Prostate gland (tissue), 2 donors: Measurements from ENCODE around the gene GPRC6A.

Experiments used
- POLR2A ChIP-seq: fragments of 450-650 bp; IDR thresholded peaks from one replicate; pipeline ENCODE4 v1.6.1; 2016; ENCODE audit warnings: antibody characterized with exemption, mild to moderate bottlenecking
- POLR2AphosphoS5 ChIP-seq: sonication (generic); formaldehyde crosslinking; IDR thresholded peaks from one replicate; pipeline ENCODE4 v1.6.1; 2017; ENCODE audit warnings: antibody characterized with exemption
- TF ChIP-seq, protein P1 (sequence below), 4 experiments: fragments of 200-600 bp in 2 of 4; fragments of 450-650 bp in 2 of 4; sonication (generic) in 2 of 4; IDR thresholded peaks; 1 replicate in 3 of 4; 2 replicates in 1 of 4; pipeline ENCODE4 v1.5.1; 2016 to 2019; ENCODE audit warnings: antibody characterized with exemption in 4 of 4, mild to moderate bottlenecking in 2 of 4, moderate library complexity in 2 of 4

- TF ChIP-seq, protein P1, sequence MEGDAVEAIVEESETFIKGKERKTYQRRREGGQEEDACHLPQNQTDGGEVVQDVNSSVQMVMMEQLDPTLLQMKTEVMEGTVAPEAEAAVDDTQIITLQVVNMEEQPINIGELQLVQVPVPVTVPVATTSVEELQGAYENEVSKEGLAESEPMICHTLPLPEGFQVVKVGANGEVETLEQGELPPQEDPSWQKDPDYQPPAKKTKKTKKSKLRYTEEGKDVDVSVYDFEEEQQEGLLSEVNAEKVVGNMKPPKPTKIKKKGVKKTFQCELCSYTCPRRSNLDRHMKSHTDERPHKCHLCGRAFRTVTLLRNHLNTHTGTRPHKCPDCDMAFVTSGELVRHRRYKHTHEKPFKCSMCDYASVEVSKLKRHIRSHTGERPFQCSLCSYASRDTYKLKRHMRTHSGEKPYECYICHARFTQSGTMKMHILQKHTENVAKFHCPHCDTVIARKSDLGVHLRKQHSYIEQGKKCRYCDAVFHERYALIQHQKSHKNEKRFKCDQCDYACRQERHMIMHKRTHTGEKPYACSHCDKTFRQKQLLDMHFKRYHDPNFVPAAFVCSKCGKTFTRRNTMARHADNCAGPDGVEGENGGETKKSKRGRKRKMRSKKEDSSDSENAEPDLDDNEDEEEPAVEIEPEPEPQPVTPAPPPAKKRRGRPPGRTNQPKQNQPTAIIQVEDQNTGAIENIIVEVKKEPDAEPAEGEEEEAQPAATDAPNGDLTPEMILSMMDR (IDR thresholded peaks at IDR 0.05) = no peak
- TF ChIP-seq POLR2A (no peak), POLR2AphosphoS5 (no peak)
These were observed 66.6 kb downstream of the GPRC6A start for GRCh38 chr6:116762235-116762634.
